HUES6 (cell line): Measurements from ENCODE around the gene RAB24.
"Not testable (repeated sequence)": the region's sequence is repeated elsewhere in the genome, so short reads cannot be mapped to it uniquely, and the experiment has no call there.

ENCODE experiments used
- H3K27ac ChIP-seq: 2 replicates; pipeline ENCODE4 v1.7.0; 2013; ENCODE audit warnings: low read depth, mild to moderate bottlenecking, low read length, inconsistent platforms
- H3K27me3 ChIP-seq: 2 replicates; pipeline ENCODE4 v1.6.1; 2013; ENCODE audit warnings: low read length; ENCODE audit not compliant: control insufficient read depth, insufficient read depth
- H3K36me3 ChIP-seq: 2 replicates; pipeline ENCODE4 v1.6.1; 2013; ENCODE audit warnings: low read length; ENCODE audit not compliant: control insufficient read depth, insufficient read depth
- H3K4me1 ChIP-seq: 2 replicates; pipeline ENCODE4 v1.6.1; 2013; ENCODE audit warnings: low read length; ENCODE audit not compliant: control insufficient read depth, insufficient read depth
- H3K4me3 ChIP-seq: 2 replicates; pipeline ENCODE4 v1.5.1; 2013; ENCODE audit warnings: low read depth, low read length
- H3K9ac ChIP-seq: one replicate; pipeline ENCODE4 v1.6.1; 2013; ENCODE audit warnings: mild to moderate bottlenecking, low read length
- H3K9me3 ChIP-seq: 2 replicates; pipeline ENCODE4 v1.6.1; 2013; ENCODE audit warnings: low read depth, low read length; ENCODE audit not compliant: control insufficient read depth, insufficient read depth

Gene RAB24

GRCh38 chr5:177276886-177277285 is 26.6 kb downstream of the RAB24 start:
- Histone ChIP-seq H3K4me1 (no peaks in the 10 kb centered on the region), H3K27me3 (no peaks in the 10 kb centered on the region), H3K9me3 (no peaks in the 10 kb centered on the region), H3K27ac (no peak overlapping the region), H3K9ac (no peak overlapping the region), H3K4me3 (no peak overlapping the region), H3K36me3 (peaks cover 90% of the 10 kb centered on the region)

GRCh38 chr5:177275883-177276282 is 27.6 kb downstream of the RAB24 start:
- Histone ChIP-seq H3K4me1 (no peaks in the 10 kb centered on the region), H3K27me3 (no peaks in the 10 kb centered on the region), H3K9me3 (no peaks in the 10 kb centered on the region), H3K36me3 (peaks cover 90% of the 10 kb centered on the region), H3K4me3 (no peak overlapping the region), H3K27ac (no peak overlapping the region), H3K9ac (no peak overlapping the region)

GRCh38 chr5:177271113-177271512 is 32.4 kb downstream of the RAB24 start:
- H3K27ac ChIP-seq = no peak overlapping the region
- H3K36me3 ChIP-seq = peaks cover 95% of the 10 kb centered on the region
- H3K9me3 ChIP-seq = no peaks in the 10 kb centered on the region
- no peak overlapping the region for H3K9ac ChIP-seq
- H3K4me1 ChIP-seq = no peaks in the 10 kb centered on the region
- H3K4me3 ChIP-seq = no peak overlapping the region
- no peaks in the 10 kb centered on the region for H3K27me3 ChIP-seq

- Histone ChIP-seq H3K9me3 (no peaks in the 10 kb centered on the region), H3K4me3 (no peak overlapping the region), H3K27ac (no peak overlapping the region), H3K36me3 (peaks cover 95% of the 10 kb centered on the region), H3K9ac (no peak overlapping the region), H3K4me1 (no peaks in the 10 kb centered on the region), H3K27me3 (no peaks in the 10 kb centered on the region)
Observed at GRCh38 chr5:177270653-177271052, 32.9 kb downstream of the RAB24 start.

- Histone ChIP-seq H3K4me3 (no peak overlapping the region), H3K9me3 (no peaks in the 10 kb centered on the region), H3K27ac (no peak overlapping the region), H3K36me3 (peaks cover 95% of the 10 kb centered on the region), H3K9ac (no peak overlapping the region), H3K27me3 (no peaks in the 10 kb centered on the region), H3K4me1 (no peaks in the 10 kb centered on the region)
Observed at GRCh38 chr5:177269976-177270375, 33.5 kb downstream of the RAB24 start.

GRCh38 chr5:177269232-177269895 is 34.2 kb downstream of the RAB24 start:
- Histone ChIP-seq H3K36me3 (peaks cover 95% of the 10 kb centered on the region), H3K4me1 (no peaks in the 10 kb centered on the region), H3K27me3 (no peaks in the 10 kb centered on the region), H3K9me3 (no peaks in the 10 kb centered on the region), H3K27ac (no peak overlapping the region), H3K4me3 (no peak overlapping the region), H3K9ac (no peak overlapping the region)

GRCh38 chr5:177265395-177265794 is 38.1 kb downstream of the RAB24 start:
- Histone ChIP-seq H3K27ac (no peak overlapping the region), H3K9me3 (no peaks in the 10 kb centered on the region), H3K9ac (no peak overlapping the region), H3K36me3 (peaks cover 95% of the 10 kb centered on the region), H3K27me3 (no peaks in the 10 kb centered on the region), H3K4me3 (no peak overlapping the region), H3K4me1 (no peaks in the 10 kb centered on the region)

GRCh38 chr5:177264178-177264577 is 39.3 kb downstream of the RAB24 start:
- Histone ChIP-seq H3K4me1 (no peaks in the 10 kb centered on the region), H3K4me3 (no peak overlapping the region), H3K27me3 (no peaks in the 10 kb centered on the region), H3K9me3 (no peaks in the 10 kb centered on the region), H3K27ac (no peak overlapping the region), H3K36me3 (peaks cover 95% of the 10 kb centered on the region), H3K9ac (no peak overlapping the region)

GRCh38 chr5:177261510-177261909 is 42.0 kb downstream of the RAB24 start:
- no peaks in the 10 kb centered on the region for H3K27me3 ChIP-seq
- H3K9ac ChIP-seq = no peak overlapping the region
- no peak overlapping the region for H3K27ac ChIP-seq
- H3K4me1 ChIP-seq = no peaks in the 10 kb centered on the region
- no peak overlapping the region for H3K4me3 ChIP-seq
- no peaks in the 10 kb centered on the region for H3K9me3 ChIP-seq
- H3K36me3 ChIP-seq = peaks cover 93% of the 10 kb centered on the region

GRCh38 chr5:177260961-177261360 is 42.6 kb downstream of the RAB24 start:
- Histone ChIP-seq H3K27me3 (no peaks in the 10 kb centered on the region), H3K4me1 (no peaks in the 10 kb centered on the region), H3K27ac (no peak overlapping the region), H3K36me3 (peaks cover 93% of the 10 kb centered on the region), H3K9ac (no peak overlapping the region), H3K4me3 (no peak overlapping the region), H3K9me3 (no peaks in the 10 kb centered on the region)

GRCh38 chr5:177258711-177259110 is 44.8 kb downstream of the RAB24 start:
- not testable (repeated sequence) for H3K4me3 ChIP-seq, H3K9ac ChIP-seq, H3K27ac ChIP-seq, H3K27me3 ChIP-seq, H3K4me1 ChIP-seq, H3K9me3 ChIP-seq
- peaks cover 96% of the 10 kb centered on the region for H3K36me3 ChIP-seq

- H3K27ac ChIP-seq = no peak overlapping the region
- H3K9ac ChIP-seq = no peak overlapping the region
- no peaks in the 10 kb centered on the region for H3K9me3 ChIP-seq
- no peaks in the 10 kb centered on the region for H3K27me3 ChIP-seq
- no peak overlapping the region for H3K4me3 ChIP-seq
- H3K4me1 ChIP-seq = no peaks in the 10 kb centered on the region
- H3K36me3 ChIP-seq = peaks cover 96% of the 10 kb centered on the region
Observed at GRCh38 chr5:177256296-177256695, 47.2 kb downstream of the RAB24 start.
